ENCODE measurements around the gene MMD.

The MMD gene

DNA sequence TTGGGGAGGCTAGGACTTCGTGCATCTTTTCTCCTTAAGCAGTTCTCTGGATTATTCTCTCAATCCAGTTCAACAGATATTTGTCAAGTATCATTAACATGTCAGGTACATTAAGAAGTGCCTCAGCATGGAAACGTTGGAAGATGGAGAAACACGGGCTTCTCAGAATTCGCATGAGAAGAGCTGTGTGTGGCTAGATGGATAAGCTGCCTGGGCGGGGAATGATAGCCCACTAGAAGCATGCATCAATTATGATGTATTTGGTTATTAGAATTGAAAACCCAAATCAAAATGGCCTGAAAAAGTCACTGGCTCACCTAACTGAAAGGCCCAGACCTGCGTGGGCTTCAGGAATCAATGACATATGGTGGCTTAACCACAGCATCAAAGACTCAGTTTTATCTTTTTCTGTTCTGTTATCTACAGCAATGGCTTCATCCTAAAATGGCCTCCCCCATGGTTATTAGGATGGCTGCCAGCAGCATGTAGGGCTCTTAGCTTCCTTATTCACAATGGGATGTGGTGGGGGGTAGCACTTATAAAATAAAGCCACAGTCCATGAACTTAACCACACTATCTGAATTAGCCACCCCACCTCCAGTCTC, 43.9 kb downstream of the MMD start:
- H3K4me2 ChIP-seq (ENCODE audit: low read length), result no peak overlapping the region
- no peaks in the 10 kb centered on the region for H3K9me2 ChIP-seq (ENCODE audit: low read depth, low read length)
- H3K9ac ChIP-seq (ENCODE audit: low read length), result no peak overlapping the region
- H4K20me1 ChIP-seq (ENCODE audit: insufficient read depth, low read length), result no peaks in the 10 kb centered on the region
- H3K27me3 ChIP-seq (ENCODE audit: insufficient read depth, low read length), result peaks cover 6% of the 10 kb centered on the region; the same call in 1 of the 2 replicates
- no peaks in the 10 kb centered on the region for H3K9me3 ChIP-seq (ENCODE audit: low read length)
- H3K4me1 ChIP-seq (ENCODE audit: insufficient read depth, low read length, severe bottlenecking), result no peaks in the 10 kb centered on the region
- H2AFZ ChIP-seq (ENCODE audit: low read length), result no peak overlapping the region
- no peak for TF ChIP-seq EZH2 (IDR thresholded peaks at IDR 0.05; ENCODE audit: borderline replicate concordance, low read length)
- TF ChIP-seq, protein P1, sequence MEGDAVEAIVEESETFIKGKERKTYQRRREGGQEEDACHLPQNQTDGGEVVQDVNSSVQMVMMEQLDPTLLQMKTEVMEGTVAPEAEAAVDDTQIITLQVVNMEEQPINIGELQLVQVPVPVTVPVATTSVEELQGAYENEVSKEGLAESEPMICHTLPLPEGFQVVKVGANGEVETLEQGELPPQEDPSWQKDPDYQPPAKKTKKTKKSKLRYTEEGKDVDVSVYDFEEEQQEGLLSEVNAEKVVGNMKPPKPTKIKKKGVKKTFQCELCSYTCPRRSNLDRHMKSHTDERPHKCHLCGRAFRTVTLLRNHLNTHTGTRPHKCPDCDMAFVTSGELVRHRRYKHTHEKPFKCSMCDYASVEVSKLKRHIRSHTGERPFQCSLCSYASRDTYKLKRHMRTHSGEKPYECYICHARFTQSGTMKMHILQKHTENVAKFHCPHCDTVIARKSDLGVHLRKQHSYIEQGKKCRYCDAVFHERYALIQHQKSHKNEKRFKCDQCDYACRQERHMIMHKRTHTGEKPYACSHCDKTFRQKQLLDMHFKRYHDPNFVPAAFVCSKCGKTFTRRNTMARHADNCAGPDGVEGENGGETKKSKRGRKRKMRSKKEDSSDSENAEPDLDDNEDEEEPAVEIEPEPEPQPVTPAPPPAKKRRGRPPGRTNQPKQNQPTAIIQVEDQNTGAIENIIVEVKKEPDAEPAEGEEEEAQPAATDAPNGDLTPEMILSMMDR (IDR thresholded peaks at IDR 0.05; ENCODE audit: low read length), result no peak
- no peaks in the 10 kb centered on the region for H3K79me2 ChIP-seq (ENCODE audit: insufficient read depth, low read length)
- H3K36me3 ChIP-seq (ENCODE audit: insufficient read depth, low read length), result no peaks in the 10 kb centered on the region
- H3K27ac ChIP-seq (ENCODE audit: low read depth, low read length, poor library complexity, severe bottlenecking), result no peak overlapping the region
- no peaks in the 10 kb centered on the region for H3F3A ChIP-seq (ENCODE audit: insufficient read depth, low read length)
- H3K4me3 ChIP-seq (ENCODE audit: low read depth, low read length, poor library complexity, severe bottlenecking), result no peak overlapping the region

DNA sequence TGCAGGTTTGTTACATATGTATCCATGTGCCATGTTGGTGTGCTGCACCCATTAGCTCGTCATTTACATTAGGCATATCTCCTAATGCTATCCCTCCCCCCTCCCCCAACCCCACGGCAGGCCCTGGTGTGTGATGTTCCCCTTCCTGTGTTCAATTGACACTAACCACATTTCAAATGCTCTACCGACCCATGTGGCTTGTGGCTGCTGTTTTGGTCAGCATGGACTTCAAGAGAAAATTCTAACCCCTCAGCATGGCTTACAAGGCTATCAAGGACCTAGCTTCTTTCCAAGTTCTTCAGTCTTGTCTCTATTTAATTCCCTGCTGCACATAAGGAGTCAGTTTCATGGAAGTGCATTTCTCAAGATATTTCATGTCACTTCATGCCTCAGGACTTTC, 52.9 kb downstream of the MMD start:
- Histone ChIP-seq H4K20me1 (ENCODE audit: insufficient read depth, low read length) (no peaks in the 10 kb centered on the region), H3K9me2 (ENCODE audit: low read depth, low read length) (no peaks in the 10 kb centered on the region), H3K4me3 (ENCODE audit: low read depth, low read length, poor library complexity, severe bottlenecking) (no peak overlapping the region), H3K36me3 (ENCODE audit: insufficient read depth, low read length) (no peaks in the 10 kb centered on the region), H2AFZ (ENCODE audit: low read length) (no peak overlapping the region), H3K9ac (ENCODE audit: low read length) (no peak overlapping the region), H3K79me2 (ENCODE audit: insufficient read depth, low read length) (no peaks in the 10 kb centered on the region), H3F3A (ENCODE audit: insufficient read depth, low read length) (no peaks in the 10 kb centered on the region), H3K27ac (ENCODE audit: low read depth, low read length, poor library complexity, severe bottlenecking) (no peak overlapping the region), H3K4me1 (ENCODE audit: insufficient read depth, low read length, severe bottlenecking) (no peaks in the 10 kb centered on the region), H3K4me2 (ENCODE audit: low read length) (no peak overlapping the region), H3K9me3 (ENCODE audit: low read length) (no peaks in the 10 kb centered on the region), H3K27me3 (ENCODE audit: insufficient read depth, low read length) (no peaks in the 10 kb centered on the region)
- TF ChIP-seq, protein P1 (IDR thresholded peaks at IDR 0.05; ENCODE audit: low read length), result no peak
- no peak for TF ChIP-seq EZH2 (IDR thresholded peaks at IDR 0.05; ENCODE audit: borderline replicate concordance, low read length)

DNA sequence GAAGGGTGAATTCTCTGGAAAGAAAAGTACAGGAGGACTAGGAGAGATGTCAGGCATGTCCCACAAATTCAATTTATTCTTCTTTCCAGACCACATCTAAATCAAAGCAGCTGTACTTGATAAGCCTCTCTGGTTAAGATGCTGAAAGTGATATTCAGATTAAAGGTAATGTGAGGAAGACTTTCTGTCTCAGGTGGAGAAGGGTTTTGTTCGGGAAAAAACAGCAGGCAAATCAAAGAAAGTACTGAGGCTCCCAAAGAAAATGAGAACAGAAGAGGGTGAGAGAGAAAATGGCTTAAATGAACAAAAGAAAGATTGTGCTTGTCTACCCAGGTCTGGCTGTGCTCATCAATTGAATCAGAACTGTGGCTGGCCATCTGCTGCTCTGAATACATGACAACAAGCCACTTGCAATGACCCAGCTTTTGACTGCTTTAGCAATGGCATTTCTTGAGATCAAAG, 55.6 kb downstream of the MMD start:
- Histone ChIP-seq H3K4me3 (ENCODE audit: low read depth, low read length, poor library complexity, severe bottlenecking) (no peak overlapping the region), H3K4me2 (ENCODE audit: low read length) (no peak overlapping the region), H3K4me1 (ENCODE audit: insufficient read depth, low read length, severe bottlenecking) (no peaks in the 10 kb centered on the region), H3K27ac (ENCODE audit: low read depth, low read length, poor library complexity, severe bottlenecking) (no peak overlapping the region), H3K36me3 (ENCODE audit: insufficient read depth, low read length) (no peaks in the 10 kb centered on the region), H3K27me3 (ENCODE audit: insufficient read depth, low read length) (no peaks in the 10 kb centered on the region; the same call in 1 of the 2 replicates), H3K79me2 (ENCODE audit: insufficient read depth, low read length) (no peaks in the 10 kb centered on the region), H3K9me3 (ENCODE audit: low read length) (peaks cover 4% of the 10 kb centered on the region), H3K9ac (ENCODE audit: low read length) (no peak overlapping the region), H3K9me2 (ENCODE audit: low read depth, low read length) (no peaks in the 10 kb centered on the region), H4K20me1 (ENCODE audit: insufficient read depth, low read length) (no peaks in the 10 kb centered on the region), H2AFZ (ENCODE audit: low read length) (no peak overlapping the region), H3F3A (ENCODE audit: insufficient read depth, low read length) (no peaks in the 10 kb centered on the region)
- TF ChIP-seq EZH2 (IDR thresholded peaks at IDR 0.05; ENCODE audit: borderline replicate concordance, low read length), result no peak
- TF ChIP-seq, protein P1 (IDR thresholded peaks at IDR 0.05; ENCODE audit: low read length), result no peak
